Activated CD4-positive, alpha-beta T cell treated with anti-CD3 and anti-CD28 coated beads for 24 hours (primary cell): ENCODE results near the gene COG7.
"Not testable (repeated sequence)": the region's sequence is repeated elsewhere in the genome, so short reads cannot be mapped to it uniquely, and the experiment has no call there.

Experiments used
- DNase-seq, 2 donors: peaks; one replicate each; pipeline ENCODE4 v3.0.0-alpha.2; 2020; ENCODE audit warnings: low read depth in 2 of 2

The COG7 gene

DNA sequence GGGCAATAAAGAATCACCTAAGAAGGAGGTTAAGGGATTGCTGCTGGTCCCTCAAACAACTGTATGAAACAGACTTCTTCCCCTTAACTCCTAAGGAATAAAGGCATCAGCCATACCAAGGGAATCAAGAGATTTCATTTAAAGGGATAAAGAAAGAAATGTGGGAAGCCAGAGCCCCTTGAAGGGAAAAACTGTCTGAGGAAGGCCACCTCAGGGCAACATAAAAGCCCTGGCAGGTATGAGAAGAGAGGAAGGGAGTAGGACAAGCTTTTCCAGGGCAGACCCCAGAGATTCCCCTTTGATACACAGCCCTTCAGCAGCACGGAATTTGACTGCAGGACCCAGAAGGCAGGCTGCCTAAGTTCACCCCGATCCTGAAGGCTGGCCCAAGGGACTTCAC lies 43.5 kb downstream of the COG7 start:
- DNase-seq: no peak

DNA sequence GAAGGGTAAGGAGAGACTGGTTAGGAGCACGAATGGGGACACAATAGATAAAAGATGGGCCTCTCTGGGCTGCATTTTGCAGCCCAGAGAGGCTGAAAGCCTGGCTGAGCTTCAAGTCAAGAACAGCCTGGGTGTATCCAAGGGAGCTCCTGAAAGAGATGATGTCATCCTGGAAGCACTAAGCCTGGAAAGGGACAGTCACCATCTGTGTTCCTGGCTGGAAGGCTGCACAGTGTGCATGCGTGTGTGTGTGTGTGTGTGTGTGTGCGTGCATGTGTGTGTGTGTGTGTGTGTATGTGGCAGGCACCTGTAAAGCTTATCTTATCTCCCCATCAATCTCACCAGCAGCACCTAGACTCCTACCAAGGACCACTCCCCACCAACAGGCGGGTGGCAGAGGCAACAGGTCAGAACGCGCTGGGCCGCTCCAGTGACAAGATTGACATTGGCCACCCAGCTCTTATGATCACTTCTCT lies 44.1 kb downstream of the COG7 start:
- DNase-seq: no peak

DNA sequence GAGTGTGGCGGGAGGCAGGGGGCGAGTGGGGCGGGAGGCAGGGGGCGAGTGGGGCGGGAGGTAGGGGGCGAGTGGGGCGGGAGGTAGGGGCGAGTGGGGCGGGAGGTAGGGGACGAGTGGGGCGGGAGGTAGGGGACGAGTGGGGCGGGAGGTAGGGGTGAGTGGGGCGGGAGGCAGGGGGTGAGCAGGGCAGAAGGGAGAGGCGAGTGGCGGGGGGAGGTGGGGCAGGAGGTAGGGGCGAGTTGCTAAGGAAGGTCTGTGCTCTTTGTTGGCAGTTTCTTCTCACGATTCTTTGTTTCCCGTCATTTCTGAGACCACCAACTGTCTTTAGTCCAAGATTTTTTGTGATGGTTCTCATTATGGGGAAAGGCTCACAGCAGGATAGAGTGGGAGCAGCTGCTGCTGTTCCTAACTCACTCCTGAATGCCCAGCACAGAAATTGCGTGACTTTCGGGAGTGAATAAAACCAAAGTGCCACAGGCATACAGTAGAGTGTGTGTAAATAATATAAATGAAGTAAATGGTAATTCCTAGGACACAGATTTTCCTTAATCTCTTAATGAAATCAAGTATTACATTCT lies 44.7 kb downstream of the COG7 start:
- no peak for DNase-seq

DNA sequence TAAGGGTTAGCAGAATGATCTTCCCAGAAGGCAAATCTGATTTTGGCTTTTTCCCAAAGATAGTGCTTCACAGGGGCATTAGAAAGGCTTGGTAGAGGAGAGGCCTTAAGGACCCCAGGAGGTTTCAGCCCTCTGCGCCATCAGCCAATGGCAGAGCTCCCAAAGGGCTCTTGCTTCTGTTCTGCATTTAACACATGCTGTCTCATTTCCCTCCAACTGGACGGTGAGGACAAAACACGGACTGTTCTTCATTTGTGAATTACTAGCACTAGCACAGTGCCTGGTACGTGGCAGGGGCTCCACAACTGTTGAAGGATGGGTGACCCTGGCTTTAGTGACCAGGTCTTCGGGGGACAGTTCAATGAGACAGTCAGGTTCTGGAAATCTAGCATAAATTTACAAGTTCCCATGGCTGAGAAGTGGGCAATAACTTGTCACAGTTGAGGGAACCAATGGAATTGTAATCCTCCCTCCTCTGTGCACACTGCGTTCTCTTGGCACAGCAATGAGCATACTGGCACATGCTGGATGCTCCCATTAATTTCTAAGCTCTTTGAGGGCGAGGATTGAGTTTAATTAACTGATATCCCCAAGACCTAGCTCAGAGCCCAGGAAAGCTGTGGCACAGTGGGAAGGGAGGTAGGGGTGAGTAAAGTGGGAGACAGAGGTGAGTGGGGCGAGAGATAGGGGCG lies 45.4 kb downstream of the COG7 start:
- DNase-seq: no peak

DNA sequence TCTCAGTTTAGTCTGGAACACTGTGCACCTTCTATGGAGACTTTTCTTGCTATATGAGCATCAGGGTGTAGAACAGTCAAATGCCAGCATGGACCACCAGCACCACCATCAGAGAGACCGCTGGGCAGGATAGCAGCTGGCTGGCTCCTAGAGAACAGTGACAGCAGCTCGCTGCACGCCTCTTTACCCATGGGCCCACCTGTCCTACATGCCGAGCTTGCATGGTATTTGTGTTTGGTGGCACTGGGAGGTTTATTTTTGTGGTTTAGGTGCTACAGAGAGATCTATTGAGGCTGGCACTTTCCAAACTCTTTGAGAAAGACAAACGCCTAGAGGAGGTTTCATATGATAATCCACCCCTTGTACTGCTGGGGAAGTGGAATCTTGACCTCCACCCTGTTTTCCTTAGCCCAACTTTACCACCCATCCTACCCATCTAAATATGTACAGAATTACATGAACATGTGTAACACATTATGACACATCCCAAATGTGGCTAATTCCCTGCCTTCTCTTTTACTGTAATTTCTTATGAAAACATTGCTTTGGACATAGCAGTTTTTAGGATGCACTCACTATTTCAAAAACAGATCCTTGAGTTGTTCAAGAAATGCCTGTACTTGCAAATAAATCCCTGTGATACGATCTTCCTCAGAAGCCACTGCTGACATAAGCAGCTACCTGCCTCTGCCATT lies 46.3 kb downstream of the COG7 start:
- DNase-seq: no peak

DNA sequence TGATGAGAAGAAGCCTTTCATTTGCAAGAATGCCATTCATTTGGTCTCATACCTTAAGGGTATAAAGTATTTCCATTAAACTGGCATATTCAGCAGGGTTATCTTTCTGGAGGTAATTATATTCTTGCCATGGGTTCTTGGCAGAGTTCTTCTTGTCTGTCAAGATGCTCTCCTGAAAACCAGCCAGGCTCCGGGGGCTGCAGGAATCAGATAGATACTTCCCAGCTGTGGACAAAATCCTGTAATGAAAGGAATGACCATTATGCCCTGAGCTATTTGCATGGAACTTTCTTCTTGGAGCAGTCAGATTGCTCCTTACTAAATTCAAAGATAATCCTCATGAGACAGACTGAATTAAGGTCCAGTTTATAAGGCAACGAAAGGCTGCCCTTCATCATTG lies 47.0 kb downstream of the COG7 start:
- no peak for DNase-seq

DNA sequence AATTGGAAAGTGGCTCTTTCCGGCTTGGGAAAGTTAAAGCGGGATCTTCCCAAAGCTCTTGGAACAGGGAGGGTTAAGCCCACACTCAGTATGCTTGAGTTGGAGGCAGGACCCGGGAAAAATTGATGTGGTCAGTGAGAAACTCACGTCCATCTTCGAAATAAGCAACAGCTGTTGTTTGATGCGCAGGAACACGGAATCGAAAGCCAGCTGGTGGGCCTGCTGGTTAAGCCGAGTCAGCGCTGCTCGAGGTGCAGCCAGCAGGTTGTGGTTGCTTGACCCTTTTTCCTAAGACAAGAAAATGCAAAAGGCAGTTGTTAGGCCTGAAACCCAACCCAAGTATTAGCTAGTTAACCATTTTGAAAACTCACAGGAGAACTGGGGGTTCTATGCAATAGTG lies 49.4 kb downstream of the COG7 start:
- no peak for DNase-seq

DNA sequence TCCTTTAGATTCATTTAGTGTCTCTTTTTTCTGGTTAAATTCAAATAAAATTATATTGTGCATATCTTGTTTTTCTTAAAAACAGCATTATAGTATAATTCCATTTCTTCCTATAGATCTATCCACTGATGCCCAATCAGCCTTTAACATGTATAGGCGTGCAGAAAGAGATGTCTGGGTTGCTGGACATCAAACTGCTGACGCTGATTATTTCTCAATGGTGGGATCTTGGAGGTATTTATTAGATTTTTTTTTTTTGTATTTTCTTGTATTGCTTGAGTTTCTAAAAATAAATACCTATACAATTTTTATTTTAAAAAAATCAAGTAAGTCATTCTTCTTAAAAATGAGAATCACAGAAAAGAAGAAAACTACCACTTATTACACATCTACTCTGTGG lies 50.9 kb downstream of the COG7 start:
- DNase-seq: no peak

DNA sequence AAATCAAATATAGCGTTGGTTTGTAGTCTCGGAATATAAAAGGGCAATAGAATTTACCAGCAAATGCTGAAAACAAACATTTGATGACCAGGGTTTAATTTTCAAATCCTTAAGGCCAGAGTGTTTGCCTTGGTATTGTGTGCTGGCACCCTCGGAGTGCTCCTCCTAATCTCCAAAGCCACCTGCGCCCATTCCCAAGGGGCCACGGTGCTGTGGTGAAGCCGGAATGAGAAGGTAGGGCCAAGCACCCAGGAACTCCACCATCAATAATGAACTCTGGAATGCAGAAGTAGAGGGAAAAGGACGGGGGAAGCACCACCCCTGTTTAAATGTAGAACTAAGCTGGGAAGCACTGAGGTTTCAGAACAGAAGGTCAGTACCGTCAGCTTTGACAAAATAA lies 51.9 kb downstream of the COG7 start:
- DNase-seq: no peak

DNA sequence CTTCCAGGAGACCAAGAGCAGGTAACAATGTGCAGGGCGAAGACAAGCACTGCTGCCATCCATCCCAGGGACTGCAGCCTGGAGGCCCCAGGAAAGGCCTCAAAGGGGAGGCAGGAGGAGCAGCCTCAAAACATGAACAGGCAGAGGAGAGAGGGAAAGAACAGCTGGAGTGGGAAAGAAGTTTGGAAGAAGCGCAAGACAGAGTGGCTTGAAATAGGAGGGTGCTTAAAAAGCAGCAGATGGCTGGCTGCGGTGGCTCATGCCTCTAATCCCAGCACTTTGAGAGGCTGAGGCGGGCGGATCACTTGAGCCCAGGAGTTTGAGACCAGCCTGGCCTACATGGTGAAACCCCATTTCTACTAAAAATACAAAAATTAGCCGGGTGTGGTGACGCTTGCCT lies 52.5 kb downstream of the COG7 start:
- not testable (repeated sequence) for DNase-seq

DNA sequence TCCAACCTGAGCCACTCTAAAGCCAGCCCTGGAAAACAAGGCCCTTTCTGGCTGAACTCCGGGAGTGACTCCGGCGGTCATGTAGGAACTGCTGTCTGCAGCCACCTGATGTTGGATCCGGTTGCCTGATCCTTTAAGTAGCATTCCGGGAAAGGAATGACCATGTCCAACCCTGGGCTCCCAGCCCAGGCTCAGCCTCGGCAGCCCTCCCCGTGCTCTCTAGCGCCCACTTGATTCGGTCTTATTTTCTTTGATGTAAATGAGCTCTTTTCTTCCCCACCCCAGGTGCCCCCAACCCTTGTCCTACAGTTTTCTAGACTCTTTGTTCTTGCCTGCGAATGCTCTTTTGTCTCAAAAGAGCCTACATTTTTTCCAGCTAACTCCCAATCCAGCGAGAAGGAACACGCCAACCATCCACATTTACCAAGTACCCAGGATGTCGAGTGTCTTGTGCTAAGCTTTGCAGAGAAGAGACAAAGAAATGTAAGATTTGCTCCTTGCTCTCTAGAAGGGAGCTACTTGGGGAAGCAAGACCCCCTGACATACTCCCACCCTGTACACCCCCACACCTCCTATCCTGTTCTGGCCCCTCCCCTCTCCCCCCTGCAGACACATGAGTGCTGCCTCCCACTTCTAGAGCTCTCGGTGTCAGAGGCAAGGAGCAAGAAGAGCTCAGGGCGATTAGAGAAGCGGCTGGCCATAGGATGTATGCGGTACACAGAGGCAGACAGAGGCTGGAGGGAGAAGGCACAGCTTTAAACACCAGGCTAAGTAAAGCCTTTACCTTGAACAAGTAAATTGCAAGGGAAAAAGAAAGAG lies 53.8 kb downstream of the COG7 start:
- DNase-seq: no peak

DNA sequence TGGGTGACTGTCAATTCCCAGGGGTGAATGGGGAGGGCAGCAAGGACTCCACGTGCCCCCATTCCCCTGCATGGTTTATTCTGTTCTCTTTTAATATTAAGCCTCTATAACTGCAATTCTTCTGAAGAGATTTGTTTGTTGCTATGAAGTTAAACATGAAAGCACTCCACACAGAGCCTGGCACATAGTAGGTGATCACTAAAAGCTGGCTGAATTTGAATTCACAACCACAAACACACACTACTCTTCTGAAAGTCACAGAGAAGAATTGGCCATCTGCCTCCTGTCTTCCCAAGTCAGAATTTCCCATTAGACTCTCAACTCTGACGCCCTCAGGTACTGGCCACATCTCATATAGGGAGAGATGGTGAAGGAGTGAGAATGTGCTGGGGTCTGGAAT lies 55.5 kb downstream of the COG7 start:
- DNase-seq: no peak

DNA sequence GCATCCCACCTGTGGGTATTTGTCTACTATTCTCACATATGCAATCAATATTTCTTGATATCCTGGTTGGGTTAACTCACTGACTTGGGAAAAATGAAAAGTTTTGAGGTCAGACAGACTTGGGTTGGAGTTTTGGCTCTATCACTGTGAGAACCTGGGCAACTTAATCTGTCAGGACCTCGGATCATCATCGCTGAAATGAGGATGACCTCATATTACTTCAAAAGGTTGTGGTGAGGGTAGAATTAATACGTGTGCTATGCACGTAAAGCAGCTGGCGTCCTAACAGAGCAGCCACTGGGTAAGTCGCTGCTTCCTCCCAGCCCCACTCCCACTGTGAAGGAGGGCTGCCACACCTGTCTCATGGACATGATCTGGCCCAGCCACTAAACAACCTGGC lies 57.3 kb downstream of the COG7 start:
- no peak for DNase-seq

DNA sequence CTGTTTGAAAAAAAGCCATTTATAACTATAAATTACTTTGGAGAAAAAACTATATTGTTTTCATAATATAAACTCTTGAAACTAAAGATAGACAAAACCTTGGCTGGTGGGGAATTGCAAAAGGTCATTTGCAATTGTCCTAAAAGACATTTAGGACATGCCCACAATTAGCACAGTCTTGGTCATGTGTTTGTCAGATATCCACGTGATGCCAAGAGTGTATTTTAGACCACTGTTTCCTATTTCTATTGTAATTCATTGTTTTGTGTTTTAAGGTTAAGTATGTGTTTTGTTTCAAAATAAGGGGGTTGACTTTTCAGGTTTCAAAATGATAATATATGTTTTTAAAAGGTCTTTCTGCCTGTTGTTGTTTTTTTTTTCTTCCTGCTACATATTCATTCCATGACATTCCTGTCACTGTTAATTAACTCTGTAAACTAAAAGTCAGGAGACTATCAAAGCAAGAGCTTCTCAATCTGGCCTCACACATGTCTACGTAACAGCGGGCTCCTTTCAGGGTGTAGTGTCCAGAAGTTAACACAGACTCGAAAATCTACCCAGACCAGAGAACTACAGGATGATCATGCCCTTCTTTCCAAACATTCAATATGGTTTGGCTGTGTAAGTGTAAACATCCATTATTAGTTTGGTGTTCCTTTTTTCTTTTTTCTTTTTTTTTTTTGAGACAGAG lies 58.7 kb downstream of the COG7 start:
- no peak for DNase-seq

DNA sequence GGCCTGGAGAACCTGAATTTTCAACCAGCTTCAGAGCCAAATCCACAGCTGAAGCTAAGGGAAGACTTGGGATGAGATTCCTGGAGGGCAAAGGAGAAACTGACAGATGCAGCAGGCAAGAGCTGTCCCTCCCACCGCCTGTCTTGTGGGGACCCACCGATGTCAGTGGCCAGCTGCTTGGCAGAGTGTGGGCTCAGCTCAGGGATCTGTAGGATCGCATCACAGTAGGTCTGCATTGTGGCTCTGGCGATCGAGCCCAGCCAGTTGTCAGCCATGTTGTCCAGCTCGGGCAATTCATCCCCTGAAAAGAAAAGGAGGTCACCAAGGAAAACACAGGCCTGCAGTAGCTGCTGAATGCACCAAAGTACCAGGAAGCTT lies 60.8 kb downstream of the COG7 start:
- no peak for DNase-seq

DNA sequence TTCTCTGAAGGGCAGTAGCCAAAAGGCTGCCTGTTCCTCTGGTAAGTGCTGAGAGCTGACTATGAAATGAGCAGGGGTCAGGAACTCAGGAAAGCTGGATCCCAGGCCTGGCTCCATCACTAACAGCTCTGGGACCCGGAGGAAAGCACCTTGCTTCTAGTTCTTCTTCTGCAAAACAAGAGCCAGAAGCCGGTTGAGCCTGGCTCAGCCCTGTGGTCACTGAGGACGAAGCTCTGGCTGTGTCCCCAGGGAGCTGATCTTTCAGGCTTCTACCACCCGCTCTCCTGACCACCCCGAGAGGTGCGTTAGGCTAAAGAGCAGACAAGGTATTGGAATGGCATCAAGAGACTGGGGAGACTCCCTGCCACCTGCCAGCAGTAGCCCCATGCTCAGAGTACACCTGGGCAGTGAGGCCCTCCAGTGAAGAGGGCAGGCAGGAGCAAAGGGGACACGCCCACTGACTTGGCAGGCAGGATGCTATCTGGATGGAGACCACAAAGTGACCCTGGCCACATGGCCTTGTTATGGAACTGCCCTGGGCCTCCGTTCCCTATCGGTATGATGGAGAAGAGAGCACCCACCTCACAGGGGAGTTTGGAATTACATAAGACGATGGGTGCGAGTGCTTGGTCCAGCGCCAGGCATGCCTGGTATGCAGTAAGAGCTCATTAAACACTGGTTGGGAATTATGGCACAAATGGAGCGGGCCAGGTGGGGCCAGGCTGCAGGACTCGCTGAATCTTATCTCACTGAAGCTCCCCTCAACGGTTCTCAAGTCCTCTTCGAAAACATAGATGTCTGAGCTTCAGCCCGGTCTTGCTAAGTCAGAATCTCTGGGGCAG lies 61.4 kb downstream of the COG7 start:
- no peak for DNase-seq

DNA sequence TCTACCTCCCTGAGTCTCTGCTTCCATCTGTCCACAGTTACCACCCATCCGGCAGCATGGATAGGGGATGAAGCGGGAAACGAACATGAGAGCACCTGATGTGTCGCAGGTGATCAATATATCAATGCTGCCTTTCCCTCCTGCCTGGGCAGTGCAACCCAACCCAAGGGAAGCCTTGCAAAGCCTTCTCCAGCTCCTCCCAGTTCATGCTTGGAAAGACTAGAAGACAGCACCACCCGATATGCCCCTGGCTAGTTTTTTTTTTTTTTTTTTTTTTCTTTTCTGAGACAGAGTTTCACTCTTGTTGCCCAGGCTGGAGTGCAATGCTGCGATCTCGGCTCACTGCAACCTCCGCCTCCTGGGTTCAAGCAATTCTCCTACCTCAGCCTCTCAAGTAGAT lies 63.1 kb downstream of the COG7 start:
- DNase-seq: not testable (repeated sequence)

DNA sequence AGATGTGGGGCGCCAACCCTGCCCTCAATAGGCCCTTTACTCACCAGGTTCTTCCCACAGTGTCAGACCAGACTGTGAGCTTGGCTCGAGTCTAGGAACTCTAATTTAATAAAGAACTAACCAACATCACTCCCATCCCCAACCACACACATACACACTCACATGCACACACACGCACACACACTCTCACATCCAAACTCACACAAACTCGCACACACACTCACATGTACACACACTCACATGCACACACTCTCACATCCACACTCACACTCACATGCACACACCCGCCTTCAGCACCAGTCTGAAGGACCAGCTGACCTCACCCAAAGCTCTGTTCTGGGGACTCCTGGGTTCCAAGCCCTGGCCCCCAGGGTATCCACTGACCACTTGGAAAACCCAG lies 63.8 kb downstream of the COG7 start:
- DNase-seq: no peak

DNA sequence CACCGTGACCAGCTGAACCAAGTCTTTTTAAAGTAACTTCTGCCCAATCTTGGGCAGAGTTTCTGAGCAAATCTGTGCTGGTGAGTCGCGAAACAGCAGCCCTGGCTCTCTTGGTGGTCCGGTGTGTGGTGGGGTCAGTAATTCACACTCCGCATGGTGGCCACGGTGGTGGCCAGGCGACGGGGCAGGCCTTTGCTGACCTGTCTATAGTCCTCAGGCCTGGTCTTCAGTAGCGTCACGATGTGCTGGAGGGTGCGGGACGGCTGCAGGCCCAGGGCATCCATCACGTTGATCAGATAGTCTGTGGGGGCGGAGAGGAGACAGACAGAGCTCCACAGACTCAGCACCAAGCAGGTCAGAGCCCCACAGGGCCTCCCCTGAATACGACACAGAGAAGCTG lies 64.2 kb downstream of the COG7 start:
- DNase-seq: no peak

DNA sequence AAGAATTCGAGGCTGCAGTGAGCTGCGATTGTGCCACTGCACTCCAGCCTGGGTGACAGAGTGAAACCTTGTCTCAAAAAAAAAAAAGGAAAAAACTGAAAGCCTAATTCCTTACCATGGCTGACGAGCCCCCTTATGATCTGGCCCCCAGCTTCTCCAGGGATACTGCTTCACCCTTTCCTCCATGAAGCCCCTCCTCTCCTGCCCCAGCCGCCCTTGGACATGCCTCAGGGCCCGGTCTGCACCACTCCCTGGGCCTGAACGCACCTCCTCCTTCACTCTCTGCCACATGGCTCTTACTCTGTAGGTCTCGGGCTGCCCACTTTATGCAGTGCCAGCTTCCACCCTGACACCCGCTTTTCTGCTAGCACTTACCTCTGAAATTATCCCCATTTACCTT lies 65.3 kb downstream of the COG7 start:
- DNase-seq: no peak

DNA sequence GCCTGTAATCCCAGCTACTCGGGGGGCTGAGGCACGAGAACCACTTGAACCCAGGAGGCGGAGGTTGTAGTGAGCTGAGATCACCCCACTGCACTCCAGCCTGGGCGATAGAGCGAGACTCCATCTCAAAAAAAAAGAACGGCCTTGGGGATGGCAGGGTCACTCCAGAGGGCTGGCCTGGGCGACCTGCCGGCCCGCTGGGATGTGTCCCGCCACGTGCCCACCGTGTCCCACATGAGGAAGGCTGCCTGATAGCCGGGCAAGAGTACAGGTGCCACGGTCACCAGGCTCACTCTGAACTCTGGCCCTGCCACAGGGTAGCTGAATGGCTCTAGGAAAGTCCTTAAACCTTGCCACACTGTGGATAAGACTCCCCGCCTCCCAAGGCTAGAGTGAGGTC lies 67.5 kb downstream of the COG7 start:
- no peak for DNase-seq
